OCI-LY1 (cell line): ENCODE results near the gene ATP1B3.
A peak's percentile ranks its signal among the peaks of the same experiment; 100 is the strongest.

Source experiments
- EZH2 ChIP-seq: fragments of 200-600 bp; sonication (generic), shearing (Covaris generic); IDR thresholded peaks from 2 replicates; pipeline ENCODE4 v1.8.0; 2017; ENCODE audit warnings: borderline replicate concordance, mixed run types, mild to moderate bottlenecking, antibody characterized with exemption, low read length, moderate library complexity, mixed read lengths
- TF ChIP-seq, protein P1 (sequence below): fragments of 200-600 bp; sonication (generic), shearing (Covaris generic); IDR thresholded peaks from 2 replicates; pipeline ENCODE4 v1.5.1; 2017; ENCODE audit warnings: mild to moderate bottlenecking, antibody characterized with exemption, low read length, moderate library complexity, mixed read lengths

DNA sequence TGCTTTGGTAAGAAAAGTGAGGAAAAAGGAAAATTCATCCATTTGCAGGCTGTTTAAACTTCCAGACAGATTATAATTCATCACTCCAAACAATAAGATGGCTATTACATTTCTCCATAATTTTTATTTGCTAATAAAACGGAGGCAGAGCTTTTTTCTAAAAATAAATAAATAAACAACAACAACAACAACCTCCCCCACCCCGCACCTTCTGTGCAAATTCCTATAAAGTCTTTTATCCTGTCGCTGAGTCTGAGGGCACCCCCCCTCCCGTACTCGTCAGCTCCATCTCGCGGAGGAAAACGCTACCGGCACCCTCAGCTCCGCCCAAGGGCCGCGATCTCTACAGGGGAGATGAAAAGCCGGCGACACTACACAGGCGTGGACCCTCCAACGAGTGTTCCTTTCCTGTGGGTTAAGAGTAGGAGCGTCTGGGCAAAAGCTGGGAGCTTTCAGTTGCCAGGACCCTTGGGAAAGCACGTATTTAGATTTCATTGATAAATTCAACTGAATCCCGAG is 1.0 kb upstream of the ATP1B3 start:
- no peak for TF ChIP-seq EZH2
- TF ChIP-seq, protein P1, sequence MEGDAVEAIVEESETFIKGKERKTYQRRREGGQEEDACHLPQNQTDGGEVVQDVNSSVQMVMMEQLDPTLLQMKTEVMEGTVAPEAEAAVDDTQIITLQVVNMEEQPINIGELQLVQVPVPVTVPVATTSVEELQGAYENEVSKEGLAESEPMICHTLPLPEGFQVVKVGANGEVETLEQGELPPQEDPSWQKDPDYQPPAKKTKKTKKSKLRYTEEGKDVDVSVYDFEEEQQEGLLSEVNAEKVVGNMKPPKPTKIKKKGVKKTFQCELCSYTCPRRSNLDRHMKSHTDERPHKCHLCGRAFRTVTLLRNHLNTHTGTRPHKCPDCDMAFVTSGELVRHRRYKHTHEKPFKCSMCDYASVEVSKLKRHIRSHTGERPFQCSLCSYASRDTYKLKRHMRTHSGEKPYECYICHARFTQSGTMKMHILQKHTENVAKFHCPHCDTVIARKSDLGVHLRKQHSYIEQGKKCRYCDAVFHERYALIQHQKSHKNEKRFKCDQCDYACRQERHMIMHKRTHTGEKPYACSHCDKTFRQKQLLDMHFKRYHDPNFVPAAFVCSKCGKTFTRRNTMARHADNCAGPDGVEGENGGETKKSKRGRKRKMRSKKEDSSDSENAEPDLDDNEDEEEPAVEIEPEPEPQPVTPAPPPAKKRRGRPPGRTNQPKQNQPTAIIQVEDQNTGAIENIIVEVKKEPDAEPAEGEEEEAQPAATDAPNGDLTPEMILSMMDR: peak; percentile 95
